Neural cell (in vitro differentiated cells): ENCODE results near the gene RPS6KA5. TPM values are rescaled to one million over a fixed set of nuclear protein-coding genes. Genes with fewer than 3 reads are reported as not detected.

ENCODE experiments used
- H2AFZ ChIP-seq: fragments of 200-600, 300-800 bp; sonication (generic), shearing (Covaris generic); 2 replicates; pipeline ENCODE4 v1.6.0; 2014; ENCODE audit warnings: low read depth, mild to moderate bottlenecking, antibody characterized with exemption, low read length, moderate library complexity
- H3F3A ChIP-seq: fragments of 200-600 bp; shearing (Covaris generic); 2 replicates; pipeline ENCODE4 v1.6.1; 2016; ENCODE audit warnings: mild to moderate bottlenecking, moderate library complexity, mixed read lengths, antibody characterized with exemption, low read length; ENCODE audit not compliant: insufficient read depth, poor library complexity, severe bottlenecking
- H3K27ac ChIP-seq: fragments of 200-600, 300-800 bp; sonication (generic), shearing (Covaris generic); 2 replicates; pipeline ENCODE4 v1.5.1; 2014; ENCODE audit warnings: mild to moderate bottlenecking, low read length, moderate library complexity
- H3K27me3 ChIP-seq: fragments of 300-800, 200-600 bp; sonication (generic), shearing (Covaris generic); 2 replicates; pipeline ENCODE4 v1.6.0; 2014; ENCODE audit warnings: mild to moderate bottlenecking, low read depth, low read length, moderate library complexity; ENCODE audit not compliant: insufficient read depth
- H3K36me3 ChIP-seq: fragments of 300-800, 200-600 bp; sonication (generic), shearing (Covaris generic); 2 replicates; pipeline ENCODE4 v1.5.1; 2014; ENCODE audit warnings: mild to moderate bottlenecking, antibody characterized with exemption, low read length, moderate library complexity; ENCODE audit not compliant: insufficient read depth
- H3K4me2 ChIP-seq: fragments of 300-800, 200-600 bp; sonication (generic), shearing (Covaris generic); 2 replicates; pipeline ENCODE4 v1.6.0; 2014; ENCODE audit warnings: mild to moderate bottlenecking, low read length
- H3K4me3 ChIP-seq: fragments of 300-800, 200-600 bp; sonication (generic), shearing (Covaris generic); 2 replicates; pipeline ENCODE4 v1.5.1; 2014; ENCODE audit warnings: mild to moderate bottlenecking, low read length, moderate library complexity
- H3K79me2 ChIP-seq: fragments of 200-600 bp; shearing (Covaris generic); replicated peaks from 2 replicates; pipeline ENCODE4 v1.6.0; 2014; ENCODE audit warnings: mild to moderate bottlenecking, low read length, moderate library complexity; ENCODE audit not compliant: insufficient read depth
- H3K9ac ChIP-seq: fragments of 300-800, 200-600 bp; sonication (generic), shearing (Covaris generic); 2 replicates; pipeline ENCODE4 v1.6.1; 2016; ENCODE audit warnings: mild to moderate bottlenecking, low read length, mixed read lengths
- H3K9me2 ChIP-seq: fragments of 200-600 bp; shearing (Covaris generic); 2 replicates; pipeline ENCODE4 v1.6.1; 2016; ENCODE audit warnings: mild to moderate bottlenecking, low read length, mixed read lengths; ENCODE audit not compliant: insufficient read depth
- H3K9me3 ChIP-seq: fragments of 200-600, 300-800 bp; sonication (generic), shearing (Covaris generic); 2 replicates; pipeline ENCODE4 v1.6.1; 2016; ENCODE audit warnings: mild to moderate bottlenecking, mixed run types, low read length, moderate library complexity, mixed read lengths
- H4K20me1 ChIP-seq: fragments of 200-600 bp; shearing (Covaris generic); 2 replicates; pipeline ENCODE4 v1.6.1; 2016; ENCODE audit warnings: mild to moderate bottlenecking, mixed run types; ENCODE audit not compliant: insufficient read depth
- CTCF ChIP-seq: fragments of 450-650 bp; IDR thresholded peaks from 2 replicates; pipeline ENCODE4 v1.5.1; 2014; ENCODE audit warnings: antibody characterized with exemption, mild to moderate bottlenecking, moderate library complexity; ENCODE audit not compliant: poor library complexity, severe bottlenecking
- EP300 ChIP-seq: fragments of 450-650 bp; conservative IDR thresholded peaks from 2 replicates; pipeline ENCODE4 v1.6.1; 2014; ENCODE audit warnings: antibody characterized with exemption, mild to moderate bottlenecking, moderate library complexity; ENCODE audit not compliant: poor library complexity, severe bottlenecking
- EZH2 ChIP-seq: fragments of 200-600, 300-800 bp; shearing (Covaris generic), sonication (generic); IDR thresholded peaks from 2 replicates; pipeline ENCODE4 v1.6.1; 2014; ENCODE audit warnings: antibody characterized with exemption, low read length, borderline replicate concordance, mild to moderate bottlenecking; ENCODE audit not compliant: insufficient read depth, poor library complexity, severe bottlenecking
- MXI1 ChIP-seq: fragments of 450-650 bp; conservative IDR thresholded peaks from 2 replicates; pipeline ENCODE4 v1.6.1; 2014; ENCODE audit warnings: antibody characterized with exemption, mild to moderate bottlenecking; ENCODE audit not compliant: poor library complexity, severe bottlenecking
- POLR2AphosphoS5 ChIP-seq: IDR thresholded peaks from 2 replicates; pipeline ENCODE4 v1.6.1; 2012
- RAD21 ChIP-seq: fragments of 450-650 bp; conservative IDR thresholded peaks from 2 replicates; pipeline ENCODE4 v1.6.1; 2014; ENCODE audit warnings: antibody characterized with exemption, mild to moderate bottlenecking, moderate library complexity
- REST ChIP-seq: IDR thresholded peaks from 2 replicates; pipeline ENCODE4 v1.6.1; 2012; ENCODE audit warnings: borderline replicate concordance
- SMC3 ChIP-seq: fragments of 450-650 bp; conservative IDR thresholded peaks from 2 replicates; pipeline ENCODE4 v1.6.1; 2014; ENCODE audit warnings: antibody characterized with exemption, mild to moderate bottlenecking, moderate library complexity; ENCODE audit not compliant: poor library complexity
- TAF1 ChIP-seq: IDR thresholded peaks from 2 replicates; pipeline ENCODE4 v1.6.1; 2012; ENCODE audit warnings: low read depth
- polyA plus RNA-seq: library from polyadenylated mRNA; depleted of rRNA; stranded (reverse); fragments of >200 nt; gene quantifications from 2 replicates; pipeline ENCODE4 v1.2.3, GENCODE V29; 2014

The RPS6KA5 gene
- polyA plus RNA-seq, 1 donor from 2014 or later, result 6.3 TPM

DNA sequence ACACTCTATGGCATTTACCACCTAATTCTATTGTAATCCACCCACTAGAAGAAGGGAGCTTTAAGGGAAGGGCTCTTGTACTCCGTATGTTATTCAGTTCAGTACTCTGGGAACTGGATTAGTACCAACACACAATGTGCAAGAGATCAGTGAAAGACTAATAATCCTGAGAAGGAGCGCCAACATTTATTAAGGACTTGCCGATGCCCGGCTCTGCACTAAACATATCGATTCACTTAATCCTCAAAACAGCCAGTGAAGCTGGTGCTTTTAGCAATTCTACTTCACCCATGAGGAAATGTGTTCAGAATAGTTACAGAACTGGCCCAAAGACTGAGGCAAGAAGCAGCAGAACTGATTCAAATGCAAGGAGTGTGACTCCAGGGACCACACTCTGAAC, 80.9 kb downstream of the RPS6KA5 start:
- Histone ChIP-seq H2AFZ (no peak overlapping the region), H3K9me2 (no peaks in the 10 kb centered on the region), H3F3A (no peaks in the 10 kb centered on the region), H3K4me2 (no peak overlapping the region), H3K9me3 (no peaks in the 10 kb centered on the region), H3K79me2 (no peaks in the 10 kb centered on the region), H3K27me3 (no peaks in the 10 kb centered on the region), H3K27ac (no peak overlapping the region), H4K20me1 (no peaks in the 10 kb centered on the region), H3K36me3 (no peaks in the 10 kb centered on the region), H3K9ac (no peak overlapping the region), H3K4me3 (no peak overlapping the region)
- no peak for TF ChIP-seq TAF1
- TF ChIP-seq POLR2AphosphoS5, result no peak
- no peak for TF ChIP-seq SMC3
- TF ChIP-seq RAD21, result no peak
- no peak for TF ChIP-seq EZH2
- no peak for TF ChIP-seq REST
- no peak for TF ChIP-seq CTCF
- no peak for TF ChIP-seq EP300
- no peak for TF ChIP-seq MXI1

DNA sequence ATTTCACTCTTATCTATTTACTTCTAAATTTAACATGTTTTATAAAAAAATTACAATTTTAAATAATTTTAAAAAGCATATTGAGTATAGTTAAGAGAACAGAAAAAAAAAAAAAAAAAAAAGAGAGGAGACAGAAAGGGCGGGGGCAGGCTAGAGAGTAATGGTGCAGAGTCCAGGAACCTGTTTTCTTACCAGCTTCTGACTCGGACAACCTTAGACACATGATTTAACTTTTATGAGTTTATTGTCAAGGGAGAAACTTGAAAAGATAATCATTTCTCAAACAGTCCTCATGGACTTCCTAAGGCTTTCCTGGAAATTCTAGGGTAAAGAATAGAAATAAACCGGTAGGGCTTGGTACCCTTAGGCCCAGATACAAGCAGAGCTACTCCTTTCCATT, 84.3 kb downstream of the RPS6KA5 start:
- Histone ChIP-seq H2AFZ (no peak overlapping the region), H3K79me2 (no peaks in the 10 kb centered on the region), H3K9ac (no peak overlapping the region), H3K4me2 (no peak overlapping the region), H4K20me1 (no peaks in the 10 kb centered on the region), H3K9me2 (no peaks in the 10 kb centered on the region), H3K36me3 (no peaks in the 10 kb centered on the region), H3K9me3 (no peaks in the 10 kb centered on the region), H3K27me3 (no peaks in the 10 kb centered on the region), H3F3A (no peaks in the 10 kb centered on the region), H3K27ac (no peak overlapping the region), H3K4me3 (no peak overlapping the region)
- no peak for TF ChIP-seq CTCF
- TF ChIP-seq TAF1, result no peak
- no peak for TF ChIP-seq POLR2AphosphoS5
- TF ChIP-seq RAD21, result no peak
- no peak for TF ChIP-seq EP300
